A549 (cell line): Measurements from ENCODE around the gene EEF1A1.
"Not testable (repeated sequence)": the region's sequence is repeated elsewhere in the genome, so short reads cannot be mapped to it uniquely, and the experiment has no call there.

Experiments used
- BHLHE40 ChIP-seq: IDR thresholded peaks from 2 replicates; pipeline ENCODE4 v1.6.1; 2012; ENCODE audit warnings: low read depth, low read length, inconsistent platforms
- CBX8 ChIP-seq: fragments of 200-600 bp; sonication (generic); IDR thresholded peaks from 2 replicates; pipeline ENCODE4 v1.6.1; 2016
- CHD4 ChIP-seq: fragments of 200-600 bp; sonication (generic); IDR thresholded peaks from 2 replicates; pipeline ENCODE4 v1.6.1; 2016; ENCODE audit warnings: antibody characterized with exemption, mild to moderate bottlenecking, borderline replicate concordance
- CTCF ChIP-seq: fragments of >200 bp; sonication (Bioruptor Twin); formaldehyde crosslinking; IDR thresholded peaks from 3 replicates; pipeline ENCODE4 v1.5.1; 2016
- ESRRA ChIP-seq: fragments of 150-350 bp; IDR thresholded peaks from 2 replicates; pipeline ENCODE4 v1.6.1; 2014; ENCODE audit warnings: mild to moderate bottlenecking, low read length, borderline replicate concordance
- PBX3 ChIP-seq: IDR thresholded peaks from 2 replicates; pipeline ENCODE4 v1.6.1; 2012
- POLR2AphosphoS2 ChIP-seq: conservative IDR thresholded peaks from 2 replicates; pipeline ENCODE4 v1.6.1; 2012; ENCODE audit warnings: low read length, improper control_type of control experiment, inconsistent platforms
- SMC3 ChIP-seq: fragments of >200 bp; sonication (Bioruptor Twin); formaldehyde crosslinking; IDR thresholded peaks from 3 replicates; pipeline ENCODE4 v1.6.1; 2018; ENCODE audit warnings: inconsistent platforms
- USF2 ChIP-seq: fragments of 450-650 bp; IDR thresholded peaks from 2 replicates; pipeline ENCODE4 v1.6.1; 2014; ENCODE audit warnings: antibody characterized with exemption
- ZFP36 ChIP-seq: fragments of 450-650 bp; IDR thresholded peaks from 2 replicates; pipeline ENCODE4 v1.6.1; 2014; ENCODE audit warnings: borderline replicate concordance; ENCODE audit not compliant: partially characterized antibody

- not testable (repeated sequence) for TF ChIP-seq CTCF, SMC3, BHLHE40, PBX3, CBX8, ESRRA, USF2, POLR2AphosphoS2, ZFP36, CHD4
Measured at GRCh38 chr6:73555380-73555949, 34.6 kb upstream of the EEF1A1 start.
